ENCODE data around the gene SLC9A8.
"Not testable (repeated sequence)": the region's sequence is repeated elsewhere in the genome, so short reads cannot be mapped to it uniquely, and the experiment has no call there.

The SLC9A8 gene

GRCh38 chr20:49786668-49787370, 25.8 kb upstream of the SLC9A8 start:
- no peak for DNase-seq (ENCODE audit: low spot score)

DNA sequence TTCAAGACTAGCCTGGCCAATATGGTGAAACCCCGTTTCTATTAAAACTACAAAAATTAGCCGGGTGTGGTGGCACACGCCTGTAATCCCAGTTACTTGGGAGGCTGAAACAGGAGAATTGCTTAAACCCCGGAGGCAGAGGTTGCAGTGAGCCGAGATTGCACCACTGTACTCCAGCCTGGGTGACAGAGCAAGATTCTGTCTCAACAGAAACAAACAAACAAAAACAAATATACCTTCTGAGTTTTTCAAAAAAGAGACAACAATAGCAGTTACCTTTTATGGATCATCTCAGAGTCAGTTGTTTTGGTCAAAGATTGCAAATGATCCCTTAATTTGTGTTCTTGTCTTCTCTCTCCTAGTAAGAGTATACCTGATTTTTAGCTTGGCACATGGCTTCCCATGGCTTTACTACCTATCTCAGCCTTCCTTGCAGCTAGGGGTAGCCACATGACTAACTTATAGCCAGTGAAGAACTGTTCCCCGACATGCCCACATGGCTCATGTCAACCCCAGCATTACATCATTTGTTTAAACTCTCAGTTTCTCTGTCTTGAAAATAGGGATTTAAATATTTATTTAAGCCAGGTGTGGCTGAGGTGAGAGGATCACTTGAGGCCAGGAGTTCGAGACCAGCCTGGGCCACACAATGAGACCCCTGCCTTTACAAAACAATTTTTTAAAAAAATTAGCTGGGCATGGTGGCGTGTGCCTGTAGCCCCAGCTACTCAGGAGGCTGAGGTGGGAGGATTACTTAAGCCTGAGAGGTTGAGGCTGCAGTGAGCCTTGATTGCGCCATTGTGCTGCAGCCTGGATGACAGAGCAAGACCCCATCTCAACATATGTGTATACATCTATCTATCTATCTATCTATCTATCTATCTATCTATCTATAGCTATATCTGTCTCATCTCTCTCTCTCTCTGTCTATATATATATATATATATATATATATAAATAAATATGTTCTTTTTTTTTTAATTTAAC, 25.0 kb upstream of the SLC9A8 start:
- no peak for DNase-seq (ENCODE audit: low spot score)

- DNase-seq (ENCODE audit: low spot score), result no peak
These were observed 22.4 kb upstream of the SLC9A8 start for GRCh38 chr20:49790077-49790798.

GRCh38 chr20:49791165-49791564, 21.5 kb upstream of the SLC9A8 start:
- no peak for DNase-seq (ENCODE audit: low spot score)

DNA sequence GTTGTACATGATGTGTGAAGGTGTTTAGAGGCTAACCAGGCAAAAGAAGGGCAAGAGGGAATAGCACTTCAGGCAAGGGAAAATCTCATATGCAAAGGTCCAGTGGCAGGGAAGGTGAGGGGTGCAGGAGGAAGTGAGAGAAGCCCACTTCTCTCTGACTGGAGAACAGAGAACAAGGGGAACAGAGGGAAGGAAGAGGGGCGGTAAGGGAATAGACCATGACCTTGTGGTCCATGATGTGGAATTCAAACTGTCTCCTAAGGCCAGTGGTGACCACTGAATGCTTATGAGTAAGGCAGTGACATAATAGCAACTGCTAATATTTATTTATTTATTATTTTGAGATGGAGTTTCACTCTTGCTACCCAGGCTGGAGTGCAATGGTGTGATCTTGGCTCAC, 20.6 kb upstream of the SLC9A8 start:
- no peak for DNase-seq (ENCODE audit: low spot score)

GRCh38 chr20:49792611-49793010, 20.0 kb upstream of the SLC9A8 start:
- no peak for DNase-seq (ENCODE audit: low spot score)

DNA sequence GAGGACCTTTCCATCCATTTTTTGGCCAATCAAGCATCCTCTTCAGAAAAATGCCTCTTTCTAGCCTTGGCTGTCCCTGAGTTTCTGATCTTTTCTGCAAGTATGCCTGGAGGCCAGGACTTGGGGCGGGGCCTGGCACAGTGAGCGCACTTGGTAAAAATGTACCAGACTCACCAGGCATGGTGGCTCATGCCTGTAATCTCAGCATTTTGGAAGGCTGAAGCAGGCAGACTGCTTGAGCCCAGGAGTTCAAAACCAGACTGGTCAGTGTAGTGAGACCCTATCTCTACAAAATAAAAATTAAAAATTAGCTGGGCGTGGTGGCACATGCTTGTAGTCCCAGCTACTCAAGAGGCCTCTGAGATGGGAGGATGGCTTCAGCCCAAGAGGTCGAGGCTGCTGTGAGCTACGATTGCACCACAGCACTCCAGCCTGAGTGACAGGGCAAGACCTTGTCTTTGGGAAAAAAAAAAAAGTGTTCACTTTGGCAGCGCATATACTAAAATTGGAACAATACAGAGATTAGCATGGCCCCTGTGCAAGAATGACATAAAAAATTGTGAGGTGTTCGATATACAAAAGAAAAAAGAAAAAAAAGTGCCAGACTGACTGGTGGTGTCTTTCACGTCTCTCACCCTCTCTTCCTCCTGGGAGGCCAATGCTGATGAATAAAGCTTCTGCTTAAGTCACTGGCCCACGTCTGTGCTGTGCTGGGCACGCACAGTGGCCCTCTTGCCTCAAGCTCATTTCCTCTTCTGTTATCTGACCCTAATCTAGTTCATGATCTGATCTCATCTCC, 18.1 kb upstream of the SLC9A8 start:
- no peak for DNase-seq (ENCODE audit: low spot score)

- no peak for DNase-seq (ENCODE audit: low spot score)
These were observed 17.5 kb upstream of the SLC9A8 start for GRCh38 chr20:49795135-49795424.

GRCh38 chr20:49796600-49797343, 15.9 kb upstream of the SLC9A8 start:
- no peak for DNase-seq (ENCODE audit: low spot score)

- no peak for DNase-seq (ENCODE audit: low spot score)
These were observed 15.3 kb upstream of the SLC9A8 start for GRCh38 chr20:49797344-49797615.

DNA sequence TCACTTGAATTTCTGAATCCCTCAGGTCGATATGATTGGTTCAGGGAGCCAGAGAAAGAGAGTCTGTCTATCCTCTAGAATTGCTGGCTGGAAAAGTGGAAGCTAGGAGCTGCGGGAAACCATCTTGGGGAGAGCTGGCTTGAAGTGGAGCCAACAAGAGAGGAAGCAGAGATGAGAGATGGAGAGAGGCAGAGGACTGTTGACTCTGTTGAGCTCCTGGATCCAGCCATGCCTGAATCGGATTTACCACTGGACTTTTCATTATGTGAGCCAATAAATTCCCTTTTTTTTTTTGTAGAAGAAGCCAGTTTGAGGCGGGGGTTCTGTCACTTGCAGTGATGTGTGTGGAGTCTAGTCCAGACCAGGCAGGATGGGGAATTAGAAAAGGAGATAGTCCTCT, 13.9 kb upstream of the SLC9A8 start:
- DNase-seq (ENCODE audit: low spot score), result no peak

DNA sequence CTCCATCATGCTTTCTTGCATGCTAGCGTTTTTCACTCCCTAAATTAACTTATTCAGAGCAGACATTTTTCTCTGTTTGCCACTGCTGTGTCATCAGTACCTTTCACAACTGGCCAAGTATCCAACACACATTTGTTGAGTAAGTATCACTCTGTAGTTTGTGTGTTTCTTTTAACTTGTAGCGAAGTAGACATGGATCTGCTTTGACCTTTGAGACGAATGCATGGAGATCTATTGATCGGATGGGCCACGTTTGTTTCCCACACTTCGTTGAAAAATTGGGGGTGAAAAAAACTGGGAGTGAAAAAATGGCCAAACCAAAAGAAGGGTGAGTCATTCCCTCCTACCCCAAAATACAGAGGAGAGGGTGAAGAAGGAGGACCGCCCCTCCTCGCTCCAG, 12.9 kb upstream of the SLC9A8 start:
- no peak for DNase-seq (ENCODE audit: low spot score)

DNA sequence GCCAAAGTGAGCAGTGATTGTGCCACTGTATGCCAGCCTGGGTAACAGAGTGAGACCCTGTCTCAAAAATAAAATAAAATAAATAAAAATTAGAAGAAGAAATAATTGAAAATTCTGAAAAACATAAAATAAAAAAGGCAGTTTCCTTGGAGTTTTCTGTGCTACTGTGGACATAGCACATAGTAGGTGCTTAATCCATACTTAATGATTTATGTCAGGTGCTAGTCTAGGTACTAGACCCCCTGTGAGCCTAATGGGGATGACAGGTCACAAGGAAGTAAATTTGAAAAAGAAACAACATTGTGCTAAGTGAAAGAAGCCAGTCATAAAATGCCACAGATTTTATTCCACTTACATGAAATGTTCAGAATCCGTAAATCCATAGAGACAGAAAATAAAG, 9.2 kb upstream of the SLC9A8 start:
- DNase-seq (ENCODE audit: low spot score), result no peak

DNA sequence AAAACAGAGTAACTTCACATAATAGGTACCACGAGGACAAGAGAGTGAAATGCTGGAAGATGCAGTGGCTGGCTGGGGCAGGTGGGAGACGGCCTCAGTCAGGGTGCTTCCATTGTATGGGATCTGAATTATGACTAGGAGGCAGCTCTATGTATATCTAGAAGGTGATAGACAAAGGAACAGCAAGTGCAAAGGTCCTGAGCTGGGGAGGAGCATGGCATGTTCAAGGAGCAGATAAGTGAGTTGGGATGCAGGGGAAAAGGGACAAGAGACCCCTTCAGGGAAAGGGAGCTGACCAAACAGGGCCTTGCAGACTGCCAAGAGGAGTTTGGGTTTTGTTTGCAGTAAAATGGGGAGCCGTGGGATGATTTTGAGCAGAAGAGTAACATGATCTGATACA, 8.3 kb upstream of the SLC9A8 start:
- no peak for DNase-seq (ENCODE audit: low spot score)

DNA sequence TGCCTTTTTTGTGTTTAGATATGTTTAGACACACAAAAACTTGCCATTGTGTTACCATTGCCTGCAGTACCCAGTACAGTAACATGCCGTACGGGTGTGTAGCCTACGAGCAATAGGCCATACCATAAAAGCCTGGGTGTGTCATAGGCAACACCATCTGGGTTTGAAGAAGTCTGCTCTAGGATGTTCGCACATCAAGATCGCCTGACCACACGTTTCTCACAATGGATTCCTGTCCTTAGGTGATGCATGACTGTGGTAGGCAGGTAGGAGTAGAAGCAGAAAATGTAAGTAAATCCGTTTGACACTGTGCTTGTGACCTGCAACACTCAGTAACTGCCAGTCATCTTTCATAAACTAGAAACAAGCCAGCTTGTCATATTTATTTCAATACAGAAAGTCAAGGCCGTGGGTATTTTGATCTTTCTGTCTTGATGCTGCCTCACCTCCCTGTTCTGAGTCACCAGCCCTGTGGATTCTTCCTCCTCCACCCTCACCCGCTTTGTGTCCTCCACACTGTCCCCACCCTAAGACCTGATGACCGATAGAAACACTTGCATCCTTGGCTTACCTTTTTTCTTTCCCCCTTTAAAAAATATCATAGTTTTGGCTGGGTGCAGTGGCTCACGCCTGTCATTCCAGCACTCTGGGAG, 7.3 kb upstream of the SLC9A8 start:
- DNase-seq (ENCODE audit: low spot score), result not testable (repeated sequence)

GRCh38 chr20:49808753-49809152, 3.9 kb upstream of the SLC9A8 start:
- DNase-seq (ENCODE audit: low spot score), result no peak

DNA sequence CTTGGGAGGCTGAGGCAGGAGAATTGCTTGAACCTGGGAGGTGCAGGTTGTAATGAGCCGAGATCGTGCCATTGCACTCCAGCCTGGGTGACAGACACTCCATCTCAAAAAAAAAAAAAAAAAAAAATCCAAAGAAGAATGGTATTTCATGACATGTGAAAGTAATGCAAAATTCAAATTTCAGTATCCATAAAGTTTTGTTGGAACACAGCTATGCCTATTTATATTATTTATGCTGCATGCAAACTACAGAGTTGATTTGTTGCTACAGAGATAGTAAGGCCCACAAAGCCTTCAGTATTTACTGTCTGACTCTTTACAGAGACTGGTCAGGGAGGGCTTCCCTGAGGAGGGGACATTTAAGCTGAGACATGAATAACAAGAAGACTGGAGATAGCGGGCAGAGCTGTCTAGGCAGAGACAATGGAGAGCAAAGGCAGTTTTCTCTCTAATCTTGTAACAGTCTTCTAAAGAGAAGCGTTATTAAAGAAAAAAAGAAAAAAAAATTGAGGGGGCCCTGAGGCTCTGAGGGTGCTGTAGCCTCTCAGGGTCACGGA, 2.7 kb upstream of the SLC9A8 start:
- no peak for DNase-seq (ENCODE audit: low spot score)

GRCh38 chr20:49810491-49811190, 2.0 kb upstream of the SLC9A8 start:
- no peak for DNase-seq (ENCODE audit: low spot score)

DNA sequence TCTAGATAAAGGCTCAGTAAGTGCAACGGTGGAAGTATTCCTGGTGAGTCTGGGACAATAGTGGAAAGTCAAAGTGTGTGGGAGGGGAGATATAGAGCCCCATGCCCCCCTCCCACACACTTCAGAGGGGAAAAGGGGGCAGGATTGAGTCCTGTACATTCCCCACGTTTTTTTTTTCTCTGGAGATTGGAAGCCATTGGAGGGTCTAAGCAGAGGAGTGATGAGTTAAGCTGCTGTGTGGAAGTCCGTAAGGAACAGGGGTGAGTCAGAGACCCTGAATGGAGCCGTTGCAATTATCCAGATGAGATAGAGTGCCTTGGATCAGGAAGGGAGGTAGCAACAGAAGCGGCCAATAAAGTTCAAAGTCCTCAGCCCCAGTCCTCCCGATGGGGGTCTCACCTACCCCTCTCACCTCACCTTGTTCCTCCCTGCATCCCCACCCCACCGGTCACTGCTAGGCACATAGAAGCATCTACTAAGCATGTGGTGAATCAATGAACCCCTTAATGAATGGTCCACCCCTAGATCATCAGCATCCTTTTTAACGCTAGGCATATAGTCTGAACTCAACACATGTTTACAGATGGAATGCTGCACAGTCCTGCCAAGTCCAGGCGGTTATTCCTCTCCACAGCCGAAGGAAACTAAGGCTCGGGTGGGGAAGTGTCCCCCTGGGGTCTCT, 662 bp upstream of the SLC9A8 start:
- DNase-seq (ENCODE audit: low spot score), result no peak
